ENCODE results near the gene TBRG1.

DNA sequence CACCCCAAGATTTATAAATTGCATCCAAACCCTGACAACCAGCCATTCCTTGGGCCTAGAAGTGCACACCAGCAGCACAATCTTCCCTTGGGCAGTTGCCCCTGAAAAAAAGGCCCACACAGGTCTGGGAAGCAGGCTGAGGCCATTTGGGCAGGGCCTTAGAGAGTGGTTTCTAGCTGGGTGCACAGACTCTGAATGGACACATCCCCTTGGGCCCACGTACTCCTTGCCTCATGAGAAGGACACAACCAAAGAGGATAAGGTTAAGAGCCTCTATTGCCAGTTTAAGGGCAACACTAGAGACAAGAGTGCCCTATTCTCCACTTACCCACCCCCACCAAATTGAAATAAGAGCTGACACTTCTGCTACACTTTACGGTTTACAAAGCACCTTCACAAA is 12.4 kb upstream of the TBRG1 start:
- TF ChIP-seq RAD21 (IDR thresholded peaks at IDR 0.05; ENCODE audit: low read depth) (no peak), TEAD4 (IDR thresholded peaks at IDR 0.05) (no peak), REST (IDR thresholded peaks at IDR 0.05; ENCODE audit: low read depth) (no peak), NFIC (IDR thresholded peaks at IDR 0.05) (no peak), ZBTB7A (IDR thresholded peaks at IDR 0.05; ENCODE audit: low read depth) (no peak), EP300 (IDR thresholded peaks at IDR 0.05; ENCODE audit: borderline replicate concordance) (no peak), YY1 (IDR thresholded peaks at IDR 0.05; ENCODE audit: low read depth) (no peak), CREB1 (IDR thresholded peaks at IDR 0.05; ENCODE audit: low read depth) (no peak), TAF1 (IDR thresholded peaks at IDR 0.05; ENCODE audit: low read depth) (no peak), CEBPB (IDR thresholded peaks at IDR 0.05) (no peak), EGR1 (IDR thresholded peaks at IDR 0.05) (no peak)
- TF ChIP-seq, protein P1, sequence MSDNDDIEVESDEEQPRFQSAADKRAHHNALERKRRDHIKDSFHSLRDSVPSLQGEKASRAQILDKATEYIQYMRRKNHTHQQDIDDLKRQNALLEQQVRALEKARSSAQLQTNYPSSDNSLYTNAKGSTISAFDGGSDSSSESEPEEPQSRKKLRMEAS (IDR thresholded peaks at IDR 0.05), result no peak
